ENCODE data around the gene PAPLN. TPM values are rescaled to one million over a fixed set of nuclear protein-coding genes. Genes with fewer than 3 reads are reported as not detected.

PAPLN gene
- polyA plus RNA-seq, 1 donor (not counting 4 experiments of a cell fraction or from before 2014, with no cell fraction given), result 8.2 TPM

DNA sequence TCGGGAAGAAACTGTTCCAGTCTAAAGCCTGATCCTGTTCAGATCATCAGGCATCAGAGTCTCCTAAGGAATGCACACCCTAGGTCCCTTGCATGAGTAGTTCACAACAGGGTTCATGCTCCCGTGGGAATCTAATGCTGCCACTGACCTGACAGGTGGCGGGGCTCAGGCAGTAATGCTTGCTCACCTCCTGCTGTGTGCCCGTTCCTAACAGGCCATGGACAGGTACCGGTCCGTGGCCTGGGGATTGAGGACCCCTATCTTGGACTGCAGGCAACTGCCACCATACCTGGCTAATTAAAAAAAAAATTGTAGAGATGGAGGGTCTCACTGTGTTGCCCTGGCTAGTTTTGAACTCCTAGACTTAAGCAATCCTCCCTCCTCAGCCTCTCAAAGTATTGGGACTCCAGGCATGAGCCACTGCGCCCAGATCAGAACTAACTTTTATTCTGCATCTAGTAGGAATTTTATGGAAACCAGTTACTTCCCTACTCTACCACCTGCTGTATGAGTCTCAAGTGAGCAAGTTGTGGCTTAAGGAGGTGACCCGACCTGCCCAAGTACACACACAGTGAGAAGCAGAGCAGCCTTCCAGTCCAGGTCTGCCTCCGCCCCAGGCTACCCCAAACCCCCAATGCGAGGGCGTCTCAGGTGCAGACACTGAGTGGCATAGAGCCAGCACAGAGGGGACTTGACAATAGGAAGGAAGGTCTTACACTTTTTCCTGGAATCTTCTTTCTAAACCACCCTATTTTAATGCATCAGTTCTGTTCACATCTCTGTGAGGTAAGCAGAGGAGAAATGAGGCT is 2.5 kb upstream of the PAPLN start:
- FAIRE-seq, result no peak
- Histone ChIP-seq H2AFZ (ENCODE audit: control insufficient read depth, low read length) (no peak overlapping the region), H3K27me3 (ENCODE audit: control insufficient read depth, extremely low read depth, insufficient read depth, low read length) (peaks cover 77% of the 10 kb centered on the region), H3K4me2 (ENCODE audit: control insufficient read depth, extremely low read depth, insufficient read depth, low read depth, low read length) (no peak overlapping the region), H4K20me1 (ENCODE audit: control insufficient read depth, extremely low read depth, insufficient read depth, low read length) (peaks cover 3% of the 10 kb centered on the region), H3K27ac (ENCODE audit: control insufficient read depth, insufficient read depth, low read length) (no peak overlapping the region), H3K9me3 (ENCODE audit: control insufficient read depth, low read depth, low read length) (no peaks in the 10 kb centered on the region), H3K4me1 (ENCODE audit: control insufficient read depth, extremely low read depth, insufficient read depth, low read length) (peaks cover 18% of the 10 kb centered on the region), H3K4me3 (ENCODE audit: control insufficient read depth in 2 of 3, extremely low read depth in 1 of 3, insufficient read depth in 2 of 3, low read depth in 1 of 3, low read length in 3 of 3) (no peak overlapping the region), H3K36me3 (ENCODE audit: control insufficient read depth in 2 of 2, extremely low read depth in 1 of 2, insufficient read depth in 2 of 2, low read length in 2 of 2) (no peaks in the 10 kb centered on the region), H3K9me1 (ENCODE audit: control insufficient read depth, extremely low read depth, insufficient read depth, low read length) (no peaks in the 10 kb centered on the region), H3K79me2 (ENCODE audit: control insufficient read depth, insufficient read depth, low read length) (no peaks in the 10 kb centered on the region), H3K9ac (ENCODE audit: control insufficient read depth, extremely low read depth, insufficient read depth, low read length) (no peak overlapping the region)
- DNase-seq (ENCODE audit: low read depth, low spot score), result no peak
- dilution Hi-C loops (cut with MboI; ENCODE audit: extremely low pct_ligation_motif_present, low sequenced_read_pairs), result no loop called here
- peak; percentile 3 for TF ChIP-seq EZH2 (IDR thresholded peaks at IDR 0.05; ENCODE audit: low read length)
- TF ChIP-seq, protein P1, sequence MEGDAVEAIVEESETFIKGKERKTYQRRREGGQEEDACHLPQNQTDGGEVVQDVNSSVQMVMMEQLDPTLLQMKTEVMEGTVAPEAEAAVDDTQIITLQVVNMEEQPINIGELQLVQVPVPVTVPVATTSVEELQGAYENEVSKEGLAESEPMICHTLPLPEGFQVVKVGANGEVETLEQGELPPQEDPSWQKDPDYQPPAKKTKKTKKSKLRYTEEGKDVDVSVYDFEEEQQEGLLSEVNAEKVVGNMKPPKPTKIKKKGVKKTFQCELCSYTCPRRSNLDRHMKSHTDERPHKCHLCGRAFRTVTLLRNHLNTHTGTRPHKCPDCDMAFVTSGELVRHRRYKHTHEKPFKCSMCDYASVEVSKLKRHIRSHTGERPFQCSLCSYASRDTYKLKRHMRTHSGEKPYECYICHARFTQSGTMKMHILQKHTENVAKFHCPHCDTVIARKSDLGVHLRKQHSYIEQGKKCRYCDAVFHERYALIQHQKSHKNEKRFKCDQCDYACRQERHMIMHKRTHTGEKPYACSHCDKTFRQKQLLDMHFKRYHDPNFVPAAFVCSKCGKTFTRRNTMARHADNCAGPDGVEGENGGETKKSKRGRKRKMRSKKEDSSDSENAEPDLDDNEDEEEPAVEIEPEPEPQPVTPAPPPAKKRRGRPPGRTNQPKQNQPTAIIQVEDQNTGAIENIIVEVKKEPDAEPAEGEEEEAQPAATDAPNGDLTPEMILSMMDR (optimal IDR thresholded peaks at IDR 0.05 in 1 of 3, IDR thresholded peaks at IDR 0.05 in 1 of 3, conservative IDR thresholded peaks at IDR 0.05 in 1 of 3; ENCODE audit: extremely low read depth in 1 of 3, insufficient read depth in 2 of 3, low read length in 3 of 3), result no peak

DNA sequence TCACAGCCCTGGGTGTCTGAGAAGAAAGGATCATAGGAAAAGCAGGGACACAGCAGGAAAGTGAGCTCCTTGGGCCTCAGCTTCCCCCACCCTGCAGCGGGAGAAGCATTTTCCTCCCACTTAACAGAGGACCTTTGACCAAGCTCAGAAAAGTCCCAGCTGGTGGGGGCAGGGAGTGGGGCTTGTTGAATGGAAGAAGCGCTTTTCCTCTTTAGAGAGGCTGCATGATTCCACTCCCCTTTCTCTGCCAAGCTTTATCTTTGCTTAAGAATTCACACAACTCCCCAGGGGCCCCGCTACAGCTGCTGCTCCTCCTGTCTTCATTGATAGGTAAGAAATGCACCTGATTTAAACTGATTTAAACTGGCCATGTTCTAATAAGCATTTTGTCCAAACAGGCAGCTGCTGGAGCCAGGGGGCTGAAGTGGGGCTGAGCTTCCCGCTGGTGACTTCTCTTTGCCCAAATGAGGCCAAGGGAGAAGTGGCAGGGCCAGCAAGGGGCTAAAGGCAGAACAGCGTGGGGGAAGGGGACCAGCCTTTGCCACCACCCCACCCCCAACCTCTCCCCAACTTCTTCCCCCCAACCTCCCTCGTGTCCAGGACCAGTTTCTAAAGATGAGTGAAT is 1.7 kb upstream of the PAPLN start:
- Histone ChIP-seq H3K9me3 (ENCODE audit: control insufficient read depth, low read depth, low read length) (no peaks in the 10 kb centered on the region), H3K4me1 (ENCODE audit: control insufficient read depth, extremely low read depth, insufficient read depth, low read length) (peaks cover 22% of the 10 kb centered on the region), H3K9ac (ENCODE audit: control insufficient read depth, extremely low read depth, insufficient read depth, low read length) (no peak overlapping the region), H3K4me3 (ENCODE audit: control insufficient read depth in 2 of 3, extremely low read depth in 1 of 3, insufficient read depth in 2 of 3, low read depth in 1 of 3, low read length in 3 of 3) (no peak overlapping the region), H2AFZ (ENCODE audit: control insufficient read depth, low read length) (no peak overlapping the region), H3K79me2 (ENCODE audit: control insufficient read depth, insufficient read depth, low read length) (no peaks in the 10 kb centered on the region), H3K4me2 (ENCODE audit: control insufficient read depth, extremely low read depth, insufficient read depth, low read depth, low read length) (no peak overlapping the region), H4K20me1 (ENCODE audit: control insufficient read depth, extremely low read depth, insufficient read depth, low read length) (peaks cover 3% of the 10 kb centered on the region), H3K36me3 (ENCODE audit: control insufficient read depth in 2 of 2, extremely low read depth in 1 of 2, insufficient read depth in 2 of 2, low read length in 2 of 2) (no peaks in the 10 kb centered on the region), H3K27me3 (ENCODE audit: control insufficient read depth, extremely low read depth, insufficient read depth, low read length) (peaks cover 85% of the 10 kb centered on the region), H3K27ac (ENCODE audit: control insufficient read depth, insufficient read depth, low read length) (no peak overlapping the region), H3K9me1 (ENCODE audit: control insufficient read depth, extremely low read depth, insufficient read depth, low read length) (no peaks in the 10 kb centered on the region)
- FAIRE-seq (no peak), DNase-seq (ENCODE audit: low read depth, low spot score) (no peak)
- dilution Hi-C loops (cut with MboI; ENCODE audit: extremely low pct_ligation_motif_present, low sequenced_read_pairs), result no loop called here
- no peak for TF ChIP-seq EZH2 (IDR thresholded peaks at IDR 0.05; ENCODE audit: low read length)
- TF ChIP-seq, protein P1 (optimal IDR thresholded peaks at IDR 0.05 in 1 of 3, IDR thresholded peaks at IDR 0.05 in 1 of 3, conservative IDR thresholded peaks at IDR 0.05 in 1 of 3; ENCODE audit: extremely low read depth in 1 of 3, insufficient read depth in 2 of 3, low read length in 3 of 3), result no peak
